IMR-90 (cell line): ENCODE results near the gene TSACC. TPM values are rescaled to one million over a fixed set of nuclear protein-coding genes. Genes with fewer than 3 reads are reported as not detected.

Experiments
- ATAC-seq: fragments of 200-7000 bp; cut with Tn5 transposase; 2 replicates; pipeline ENCODE4 v1.9.1; 2020; ENCODE audit warnings: low read depth, mild to moderate bottlenecking, moderate library complexity
- BruUV-seq: library from RNA; stranded (reverse); fragments of 400-500 nt; replicated peaks from 2 replicates; lab custom pipeline; 2021; lab: Mats Ljungman, UMichigan
- CTCF ChIA-PET: fragments of 300-600 bp; formaldehyde crosslinking; extraction: SDS; loops from one replicate; lab custom pipeline; 2021; ENCODE audit warnings: antibody characterized with exemption; lab: Yijun Ruan, JAX
- POLR2A ChIA-PET: fragments of 300-600 bp; sonication (Branson Sonifier 250); formaldehyde crosslinking; loops from one replicate; lab custom pipeline; 2022; ENCODE audit warnings: antibody characterized with exemption; ENCODE audit not compliant: unreplicated experiment; lab: Charles Lee
- DNase-seq: peaks from one replicate; pipeline ENCODE4 v3.0.0; 2013
- H2AFZ ChIP-seq: replicated peaks from 2 replicates; pipeline ENCODE3; 2013; ENCODE audit warnings: low read length, mild to moderate bottlenecking; ENCODE audit not compliant: poor library complexity
- H2AK5ac ChIP-seq: 2 replicates; pipeline ENCODE4 v1.6.1; 2013; ENCODE audit warnings: low read depth, low read length, inconsistent platforms
- H2AK9ac ChIP-seq: replicated peaks from 2 replicates; pipeline ENCODE3; 2013; ENCODE audit warnings: mild to moderate bottlenecking, low read depth, low read length, moderate library complexity; ENCODE audit not compliant: poor library complexity
- H2BK120ac ChIP-seq: 2 replicates; pipeline ENCODE4 v1.6.1; 2013; ENCODE audit warnings: low read depth, low read length, inconsistent platforms
- H2BK15ac ChIP-seq: 3 replicates; pipeline ENCODE4 v1.6.1; 2013; ENCODE audit warnings: low read depth, low read length, inconsistent platforms
- H2BK20ac ChIP-seq: 2 replicates; pipeline ENCODE4 v1.6.1; 2013; ENCODE audit warnings: low read depth, mild to moderate bottlenecking, inconsistent platforms, low read length, moderate library complexity
- H2BK5ac ChIP-seq: 2 replicates; pipeline ENCODE4 v1.6.1; 2013; ENCODE audit warnings: mild to moderate bottlenecking, low read depth, low read length, inconsistent platforms; ENCODE audit not compliant: poor library complexity, severe bottlenecking
- H3K14ac ChIP-seq: replicated peaks from 2 replicates; pipeline ENCODE4 v1.6.1; 2013; ENCODE audit warnings: low read depth, low read length, inconsistent platforms
- H3K18ac ChIP-seq: 2 replicates; pipeline ENCODE4 v1.6.1; 2013; ENCODE audit warnings: low read depth, low read length, control low read depth
- H3K23ac ChIP-seq: 2 replicates; pipeline ENCODE4 v1.6.1; 2013; ENCODE audit warnings: low read depth, low read length, inconsistent platforms
- H3K27ac ChIP-seq: 2 replicates; pipeline ENCODE4 v1.5.1; 2013; ENCODE audit warnings: mild to moderate bottlenecking, control low read depth, low read length; ENCODE audit not compliant: insufficient read depth
- H3K27me3 ChIP-seq: 2 replicates; pipeline ENCODE4 v1.6.1; 2013; ENCODE audit warnings: low read length; ENCODE audit not compliant: control insufficient read depth, insufficient read depth
- H3K36me3 ChIP-seq: 2 replicates; pipeline ENCODE4 v1.6.1; 2013; ENCODE audit warnings: low read length, mixed read lengths; ENCODE audit not compliant: control insufficient read depth, insufficient read depth
- H3K4ac ChIP-seq: 2 replicates; pipeline ENCODE4 v1.6.1; 2013; ENCODE audit warnings: low read depth, low read length, inconsistent platforms
- H3K4me1 ChIP-seq: 2 replicates; pipeline ENCODE4 v1.6.1; 2013; ENCODE audit warnings: low read length, mixed read lengths; ENCODE audit not compliant: control insufficient read depth, insufficient read depth
- H3K4me2 ChIP-seq: 2 replicates; pipeline ENCODE4 v1.6.1; 2013; ENCODE audit warnings: low read depth, mild to moderate bottlenecking, control low read depth, low read length, moderate library complexity
- H3K4me3 ChIP-seq: 2 replicates; pipeline ENCODE4 v1.5.1; 2013; ENCODE audit warnings: low read depth, mild to moderate bottlenecking, control low read depth, low read length, moderate library complexity; ENCODE audit not compliant: insufficient read depth
- H3K56ac ChIP-seq: 2 replicates; pipeline ENCODE4 v1.6.1; 2013; ENCODE audit warnings: low read length, inconsistent platforms; ENCODE audit not compliant: insufficient read depth; ENCODE audit errors: extremely low read depth
- H3K79me1 ChIP-seq, 2 experiments: 2 replicates each; pipeline ENCODE4 v1.6.1; 2013; ENCODE audit warnings: low read length in 2 of 2, inconsistent platforms in 1 of 2, low read depth in 1 of 2
- H3K9ac ChIP-seq: 2 replicates; pipeline ENCODE4 v1.6.1; 2013; ENCODE audit warnings: low read depth, low read length, control low read depth
- H3K9me1 ChIP-seq: 2 replicates; pipeline ENCODE4 v1.6.1; 2013; ENCODE audit warnings: low read length, inconsistent platforms; ENCODE audit not compliant: insufficient read depth
- H3K9me3 ChIP-seq: 2 replicates; pipeline ENCODE4 v1.6.1; 2013; ENCODE audit warnings: low read length; ENCODE audit not compliant: control insufficient read depth, insufficient read depth
- H4K20me1 ChIP-seq: 2 replicates; pipeline ENCODE4 v1.6.1; 2013; ENCODE audit warnings: low read length, inconsistent platforms; ENCODE audit not compliant: insufficient read depth
- H4K5ac ChIP-seq: 2 replicates; pipeline ENCODE4 v1.6.1; 2013; ENCODE audit warnings: mild to moderate bottlenecking, low read depth, low read length, control low read depth
- H4K8ac ChIP-seq, 2 experiments: 2 replicates each; pipeline ENCODE4 v1.6.1; 2013; ENCODE audit warnings: low read depth in 2 of 2, low read length in 2 of 2, control low read depth in 1 of 2, inconsistent platforms in 1 of 2
- H4K91ac ChIP-seq: 2 replicates; pipeline ENCODE4 v1.6.1; 2013; ENCODE audit warnings: low read depth, low read length, inconsistent platforms; ENCODE audit not compliant: insufficient read depth
- BHLHE40 ChIP-seq: fragments of 150-350 bp; IDR thresholded peaks from 2 replicates; pipeline ENCODE4 v1.6.1; 2016; ENCODE audit warnings: mild to moderate bottlenecking, low read depth, low read length
- CTCF ChIP-seq: conservative IDR thresholded peaks from 2 replicates; pipeline ENCODE4 v1.5.1; 2012; ENCODE audit warnings: mild to moderate bottlenecking, low read depth, low read length, improper control_type of control experiment
- ELK1 ChIP-seq: fragments of 150-350 bp; IDR thresholded peaks from 2 replicates; pipeline ENCODE4 v1.6.1; 2016; ENCODE audit warnings: low read depth, mild to moderate bottlenecking, low read length, moderate library complexity, borderline replicate concordance
- MAFK ChIP-seq: IDR thresholded peaks from 2 replicates; pipeline ENCODE4 v1.6.1; 2012; ENCODE audit warnings: low read depth, low read length, improper control_type of control experiment
- MAZ ChIP-seq: IDR thresholded peaks from 2 replicates; pipeline ENCODE4 v1.6.1; 2012; ENCODE audit warnings: low read depth, mild to moderate bottlenecking, low read length, improper control_type of control experiment, moderate library complexity, borderline replicate concordance
- MXI1 ChIP-seq: IDR thresholded peaks from 2 replicates; pipeline ENCODE4 v1.6.1; 2012; ENCODE audit warnings: low read depth, mild to moderate bottlenecking, low read length, moderate library complexity, borderline replicate concordance
- POLR2A ChIP-seq: IDR thresholded peaks from 2 replicates; pipeline ENCODE4 v1.6.1; 2012; ENCODE audit warnings: mild to moderate bottlenecking, low read depth, low read length
- RAD21 ChIP-seq: IDR thresholded peaks from 2 replicates; pipeline ENCODE4 v1.6.1; 2012; ENCODE audit warnings: low read length, improper control_type of control experiment
- RCOR1 ChIP-seq: IDR thresholded peaks from 2 replicates; pipeline ENCODE4 v1.6.1; 2012; ENCODE audit warnings: mild to moderate bottlenecking, low read length, improper control_type of control experiment; ENCODE audit not compliant: insufficient replicate concordance
- RFX5 ChIP-seq: IDR thresholded peaks from 2 replicates; pipeline ENCODE4 v1.8.0; 2012; ENCODE audit warnings: low read depth, mild to moderate bottlenecking, low read length, moderate library complexity
- USF2 ChIP-seq: fragments of 150-350 bp; IDR thresholded peaks from 2 replicates; pipeline ENCODE4 v1.6.1; 2017; ENCODE audit warnings: mild to moderate bottlenecking, antibody characterized with exemption, low read length, low read depth
- dilution Hi-C: fragments of 300-500 bp; cut with HindIII; formaldehyde crosslinking; loops from one replicate; pipeline ENCODE4 v1.14.3; 2018; ENCODE audit warnings: low sequenced_read_pairs; ENCODE audit not compliant: unreplicated experiment
- in situ Hi-C: fragments of 300-500 bp; cut with MboI; formaldehyde crosslinking; loops from 3 replicates; pipeline ENCODE4 v1.14.3; 2019; ENCODE audit warnings: low sequenced_read_pairs, inconsistent platforms, mixed read lengths
- intact Hi-C: fragments of 100-400 bp; cut with micrococcal nuclease; formaldehyde crosslinking; loops from 2 replicates; pipeline ENCODE4 v1.10.0; 2022
- polyA plus RNA-seq, 3 experiments: library from polyadenylated mRNA; depleted of rRNA; stranded (reverse); fragments of >200 nt; gene quantifications; 2 replicates each; pipeline ENCODE4 v1.2.3, GENCODE V29; 2012; ENCODE audit warnings: low replicate concordance in 1 of 3
- total RNA-seq: library from RNA; depleted of rRNA; stranded (reverse); fragments of >200 nt; gene quantifications from 2 replicates; pipeline ENCODE4 v1.2.3, GENCODE V29; 2012

The TSACC gene
- total and polyA plus RNA-seq, 2 of the 4 experiments (the other 2 are of a cell fraction): 0.75 TPM; not detected in 1

- Histone ChIP-seq H3K4me2 (no peak overlapping the region), H2BK5ac (no peak overlapping the region), H3K18ac (no peak overlapping the region), H3K4me3 (no peak overlapping the region), H3K4ac (no peak overlapping the region), H3K79me1 (peaks cover under 1 to 22% of the 10 kb centered on the region in 2 experiments; a peak in 3 of 4 replicates), H3K56ac (no peak overlapping the region), H3K27me3 (no peaks in the 10 kb centered on the region), H2BK15ac (no peak overlapping the region), H3K9ac (no peak overlapping the region), H3K14ac (no peak overlapping the region), H2BK20ac (no peak overlapping the region), H2BK120ac (no peak overlapping the region), H4K20me1 (no peaks in the 10 kb centered on the region), H3K9me3 (no peaks in the 10 kb centered on the region), H3K36me3 (peaks cover 19% of the 10 kb centered on the region), H2AFZ (no peak overlapping the region), H3K9me1 (peaks cover 2% of the 10 kb centered on the region; the same call in 1 of the 2 replicates), H3K23ac (no peak overlapping the region), H3K27ac (no peak overlapping the region), H4K91ac (no peak overlapping the region), H4K8ac (no peak overlapping the region), H3K4me1 (peaks cover 2% of the 10 kb centered on the region; the same call in 1 of the 2 replicates), H4K5ac (no peak overlapping the region), H2AK9ac (no peak overlapping the region), H2AK5ac (no peak overlapping the region)
- intact Hi-C loops (no loop called here), dilution Hi-C loops (no loop called here), in situ Hi-C loops (no loop called here)
- no peak for DNase-seq
- no peak for ATAC-seq
- ChIA-PET CTCF (no interaction called here), POLR2A (no interaction called here)
- TF ChIP-seq CTCF: no peak
- TF ChIP-seq MAFK: no peak
- TF ChIP-seq USF2: no peak
- TF ChIP-seq MXI1: no peak
- TF ChIP-seq ELK1: no peak
- no peak for TF ChIP-seq MAZ
- TF ChIP-seq POLR2A: no peak
- no peak for TF ChIP-seq RFX5
- TF ChIP-seq RCOR1: no peak
- no peak for TF ChIP-seq BHLHE40
- TF ChIP-seq RAD21: no peak
- no TSS peak for BruUV-seq
Observed at GRCh38 chr1:156289857-156290256, 48.5 kb upstream of the TSACC start.
